DMS79 treated with DMSO at 0.1 percent for 48 hours (cell line): ENCODE measurements around the gene TMEM236.

Source experiments
- DNase-seq: peaks from one replicate; lab custom pipeline; 2025; lab: John Stamatoyannopoulos, UW

The TMEM236 gene

DNA sequence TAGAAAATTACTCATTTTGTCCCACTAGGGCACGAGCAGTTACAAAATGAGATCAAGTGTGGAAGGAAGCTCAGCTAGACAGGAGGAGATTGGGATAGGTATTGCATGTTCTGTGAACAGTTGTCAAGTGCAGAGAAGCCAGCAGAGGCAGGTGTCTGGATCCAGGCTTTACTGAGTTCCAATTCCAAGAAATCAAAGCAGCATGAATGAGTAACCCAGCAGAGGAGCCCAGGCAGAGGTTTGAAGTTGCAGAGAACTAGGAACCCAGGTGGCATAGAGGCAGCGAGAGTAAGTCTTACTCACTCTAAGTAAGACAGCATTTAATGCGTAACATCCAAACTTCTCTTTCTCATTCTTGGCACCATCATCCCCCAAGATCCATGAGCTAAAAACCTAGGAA lies 68.9 kb downstream of the TMEM236 start:
- no peak for DNase-seq

DNA sequence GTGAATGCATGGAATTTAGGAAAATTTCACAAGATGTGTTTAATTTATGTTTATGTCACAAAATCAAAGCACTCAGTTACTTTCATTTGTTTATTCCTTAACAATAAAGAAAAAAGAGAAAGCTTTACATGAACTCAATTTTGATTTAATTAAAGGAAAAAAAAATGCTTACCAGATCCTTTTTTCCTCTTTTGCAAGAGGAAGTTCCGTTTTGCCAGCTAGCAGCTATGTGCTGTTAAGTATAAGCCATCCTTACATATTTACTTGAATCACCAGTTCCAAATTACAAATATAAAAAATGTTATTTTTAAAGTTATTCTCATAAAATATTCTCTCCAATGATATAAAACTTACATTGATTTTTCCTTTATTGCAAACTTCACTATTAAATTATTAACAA lies 69.9 kb downstream of the TMEM236 start:
- no peak for DNase-seq

DNA sequence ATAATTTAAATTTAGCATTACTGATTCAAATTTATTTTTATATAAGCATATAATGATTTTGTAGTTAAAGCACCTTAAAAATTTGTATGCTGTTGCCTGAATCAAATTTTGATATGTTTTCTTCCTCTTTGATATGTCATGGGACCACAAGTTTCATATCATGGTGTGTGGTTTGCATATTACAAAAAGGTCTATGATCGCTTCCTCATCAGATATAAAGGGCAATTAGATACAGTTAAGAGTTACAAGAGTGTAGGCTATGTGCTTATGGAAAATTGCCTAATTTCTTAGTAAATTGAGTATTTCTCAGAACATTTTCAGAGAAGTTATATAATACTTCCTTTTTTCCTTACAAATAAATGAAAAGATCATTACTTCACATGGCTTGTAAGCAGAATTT lies 79.3 kb downstream of the TMEM236 start:
- no peak for DNase-seq

DNA sequence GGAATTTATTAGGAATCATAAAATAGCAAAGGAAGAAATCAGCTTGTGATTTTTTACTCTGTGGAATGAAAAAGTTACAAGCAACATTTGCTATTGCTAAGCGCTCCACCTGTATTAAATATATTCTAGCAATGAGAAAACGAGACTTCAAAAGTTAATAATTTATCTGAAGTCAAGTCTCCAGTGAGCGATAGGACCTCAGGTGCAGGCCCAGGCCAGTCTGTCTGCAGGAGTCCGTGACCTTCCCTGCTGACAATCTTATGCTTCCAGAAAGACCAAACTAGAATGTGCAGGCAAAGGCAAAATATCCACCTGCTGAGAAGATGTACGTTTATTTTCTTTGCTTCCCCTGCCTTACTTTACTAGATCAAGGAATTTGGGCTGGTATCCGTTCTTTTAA lies 79.9 kb downstream of the TMEM236 start:
- DNase-seq: no peak

DNA sequence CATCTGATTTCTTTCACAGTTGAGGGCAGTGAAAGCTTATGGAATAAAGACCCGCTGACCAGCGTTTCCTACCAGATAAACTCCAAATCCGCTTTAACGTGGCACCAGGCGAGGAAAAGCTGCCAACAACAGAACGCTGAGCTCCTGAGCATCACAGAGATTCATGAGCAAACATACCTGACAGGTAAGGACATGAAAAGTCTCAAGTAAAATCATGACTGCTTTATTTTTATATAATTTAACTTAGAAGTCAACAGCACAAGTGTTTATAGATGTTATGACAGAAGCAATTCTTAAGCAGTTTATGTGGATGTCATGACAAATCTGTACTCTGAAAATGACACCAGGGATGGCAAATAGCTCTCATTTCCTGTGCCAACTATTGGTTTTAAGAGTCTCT lies 81.7 kb downstream of the TMEM236 start:
- no peak for DNase-seq

DNA sequence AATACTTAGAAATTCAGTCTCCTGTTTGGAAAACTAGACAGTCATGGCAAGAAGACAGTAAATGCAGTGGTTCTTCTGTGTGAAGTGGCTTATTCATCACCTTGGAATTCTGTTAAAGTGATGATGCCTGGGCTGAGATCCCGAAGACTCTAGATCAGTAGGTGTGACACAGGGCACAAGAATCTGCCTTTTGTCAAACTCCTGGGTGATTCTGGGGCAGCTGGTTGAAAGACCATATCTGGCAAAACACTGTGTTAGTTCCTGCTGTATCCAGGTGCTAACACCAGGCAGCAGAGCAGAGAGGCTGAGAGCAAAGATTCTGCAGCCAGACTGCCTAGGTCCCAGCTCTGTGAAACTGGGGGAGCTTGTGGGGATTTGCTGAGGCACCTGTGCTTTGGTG lies 83.7 kb downstream of the TMEM236 start:
- DNase-seq: no peak

DNA sequence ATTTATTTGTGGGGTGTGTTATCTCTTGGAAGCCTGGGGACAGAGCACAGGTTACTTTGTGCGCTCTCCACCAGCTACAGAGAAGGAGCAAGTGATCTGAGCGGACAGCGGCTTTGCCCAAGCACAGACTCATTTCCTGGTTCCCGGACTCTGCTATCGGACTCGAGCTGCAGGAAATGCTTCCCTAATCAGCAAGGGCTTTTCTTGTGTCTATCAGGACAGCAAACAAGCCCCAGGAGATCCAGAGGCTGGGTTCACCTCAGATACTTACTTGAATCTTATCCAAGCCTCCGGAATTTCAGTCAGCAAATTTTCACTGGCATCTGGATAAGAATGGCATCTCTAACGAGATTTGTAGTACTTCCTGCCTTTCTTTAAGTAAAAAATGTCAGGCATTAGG lies 84.9 kb downstream of the TMEM236 start:
- no peak for DNase-seq

DNA sequence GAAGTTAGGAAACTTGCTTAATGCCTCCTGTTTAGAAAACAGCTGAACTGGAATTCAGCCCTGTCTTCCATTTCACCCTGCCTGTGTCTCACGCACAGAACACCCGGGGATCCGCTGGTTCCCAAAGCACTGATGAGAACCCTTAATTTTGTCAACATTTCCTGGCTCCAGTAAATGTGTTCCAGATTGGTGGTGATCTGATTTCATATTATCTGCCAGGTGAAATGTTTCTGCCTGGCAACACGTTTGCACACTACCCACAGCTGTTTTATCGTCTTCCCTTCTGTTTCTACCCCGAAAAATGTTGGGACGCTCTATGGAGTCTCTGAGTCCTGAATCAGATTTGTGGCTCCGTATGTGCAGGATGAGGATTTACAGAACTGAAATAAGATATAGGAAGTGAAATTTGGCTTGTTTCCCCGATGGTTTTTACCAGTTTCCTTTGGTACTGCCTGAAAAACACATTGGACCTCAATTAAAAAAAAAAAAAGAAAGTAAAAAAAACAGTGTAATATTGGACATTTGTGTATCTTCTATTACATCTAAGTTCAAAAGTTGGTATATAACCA lies 86.2 kb downstream of the TMEM236 start:
- DNase-seq: no peak

DNA sequence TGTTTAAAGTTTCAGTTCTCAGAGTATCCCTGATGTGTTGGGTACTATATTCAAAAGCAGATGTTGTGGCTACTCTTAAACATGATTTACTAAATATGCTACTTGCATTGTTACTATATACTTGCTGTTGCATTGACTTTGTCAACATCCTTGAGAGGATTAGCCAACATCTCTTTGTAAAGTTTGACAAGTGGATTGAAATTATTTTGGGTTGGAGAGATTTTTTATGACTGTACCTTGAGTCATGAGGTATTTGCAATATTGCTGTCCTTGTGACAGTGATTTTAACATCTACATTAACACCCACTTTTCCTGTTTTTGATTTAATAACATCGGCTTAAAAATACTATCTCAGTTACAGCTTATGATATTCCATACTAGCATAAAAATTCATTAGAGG lies 89.0 kb downstream of the TMEM236 start:
- DNase-seq: no peak

DNA sequence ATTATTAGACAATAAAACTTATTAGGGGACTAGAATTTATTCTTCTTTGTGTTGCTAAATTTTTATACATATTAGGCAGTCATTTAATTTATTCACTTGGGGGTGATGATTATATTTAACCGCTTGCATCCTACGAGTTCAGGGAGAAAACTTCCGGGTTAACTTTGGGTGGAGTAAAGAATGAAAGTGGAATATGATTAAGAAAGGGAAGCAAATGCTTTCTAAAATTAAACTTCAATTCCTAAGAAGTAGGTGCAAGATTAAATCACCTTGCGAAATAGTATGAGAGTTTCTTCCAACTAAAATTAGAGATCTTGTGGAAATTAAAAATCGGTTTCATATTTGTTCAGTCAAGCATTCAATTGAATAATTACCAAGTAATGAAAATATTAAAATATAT lies 90.6 kb downstream of the TMEM236 start:
- DNase-seq: no peak

DNA sequence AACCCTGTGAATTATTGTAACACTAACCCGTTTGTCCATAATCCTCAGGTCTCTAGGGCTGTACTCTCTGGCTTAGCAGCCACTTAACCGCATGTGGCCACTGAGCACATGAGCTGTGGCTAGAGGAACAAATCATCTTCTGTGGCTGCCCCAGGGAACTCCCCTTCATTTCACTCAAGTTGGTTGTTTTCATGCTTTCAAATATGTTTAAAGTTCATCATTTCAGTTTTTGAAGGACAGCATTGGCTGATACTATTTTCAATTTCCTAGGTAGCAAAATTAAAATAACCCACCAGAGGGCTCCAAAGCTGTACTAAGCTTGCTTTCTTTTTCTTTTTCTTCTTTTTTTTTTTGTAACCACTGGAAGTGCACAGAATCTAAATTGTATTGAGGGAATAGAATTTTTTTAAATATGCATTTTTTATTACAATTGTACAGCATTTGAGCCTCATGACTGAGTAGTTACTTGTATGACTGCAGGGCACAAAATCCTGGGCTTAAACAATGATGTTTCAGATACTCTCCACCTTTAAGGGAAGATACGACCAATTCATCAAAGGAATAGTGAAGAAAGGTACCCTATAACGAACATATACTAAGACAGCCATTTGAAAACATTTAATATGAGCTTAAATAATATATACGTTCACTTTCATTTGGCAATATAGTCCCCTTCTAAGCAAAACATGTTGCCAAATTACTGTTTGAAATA lies 95.7 kb downstream of the TMEM236 start:
- DNase-seq: no peak

DNA sequence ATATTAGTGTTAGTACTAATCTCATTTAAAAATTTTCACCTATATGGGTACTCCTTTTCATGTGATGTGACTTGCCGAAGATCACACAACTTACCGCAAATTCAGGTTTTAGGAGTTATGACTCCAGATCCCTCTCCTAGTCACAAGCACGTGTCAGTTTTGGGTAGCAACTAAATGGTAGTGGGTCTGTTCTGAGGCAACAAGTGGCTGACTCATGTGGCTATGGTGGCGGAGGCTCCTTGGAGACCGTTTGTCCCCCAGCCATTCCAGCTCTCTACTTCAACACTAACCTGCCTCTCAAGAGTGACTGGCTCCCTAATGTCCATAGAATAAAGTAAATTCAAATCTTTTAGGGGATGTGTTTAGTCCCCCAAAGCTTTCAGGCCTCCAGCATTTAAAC lies 96.6 kb downstream of the TMEM236 start:
- no peak for DNase-seq
